Sciatic nerve (tissue), 1 donor: ENCODE results near the gene GIMAP8. TPM values are rescaled to one million over a fixed set of nuclear protein-coding genes. Genes with fewer than 3 reads are reported as not detected.

Experiments used
- total RNA-seq: library from RNA; stranded (reverse); fragmentation: NEBNext Ultra II Directional; extraction: Animal tissue kit (Norgen Biotek cat#: 25700); gene quantifications from one replicate; pipeline ENCODE4 v1.2.1, GENCODE V29; 2021
- donor health status: DM: no; HTN: no; CAD: no.

The GIMAP8 gene
- total RNA-seq, 1 donor from 2014 or later: 22.4 TPM

Other genes with a start within 250 kb of the GIMAP8 start
- 5.8 TPM for gene LRRC61, start 127.3 kb upstream of the GIMAP8 start, total RNA-seq
- gene ACTR3C, start 127.1 kb upstream of the GIMAP8 start, total RNA-seq: 3.3 TPM
- 261 TPM for gene RARRES2, start 109.0 kb upstream of the GIMAP8 start, total RNA-seq
- gene REPIN1, start 81.8 kb upstream of the GIMAP8 start, total RNA-seq: 54.0 TPM
- gene ZNF775, start 71.3 kb upstream of the GIMAP8 start, total RNA-seq: 11.1 TPM
- 31.6 TPM for gene GIMAP7, start 64.2 kb downstream of the GIMAP8 start, total RNA-seq
- gene GIMAP4, start 116.8 kb downstream of the GIMAP8 start, total RNA-seq: 52.8 TPM
- gene GIMAP6, start 181.8 kb downstream of the GIMAP8 start, total RNA-seq: 32.7 TPM
- gene GIMAP2, start 235.1 kb downstream of the GIMAP8 start, total RNA-seq: 11.7 TPM